Hepatic stellate cell (primary cell): ENCODE data around the gene SMPX.

ENCODE experiments used
- DNase-seq: peaks from one replicate; pipeline ENCODE4 v3.0.0; 2011; ENCODE audit warnings: low spot score

Gene SMPX

DNA sequence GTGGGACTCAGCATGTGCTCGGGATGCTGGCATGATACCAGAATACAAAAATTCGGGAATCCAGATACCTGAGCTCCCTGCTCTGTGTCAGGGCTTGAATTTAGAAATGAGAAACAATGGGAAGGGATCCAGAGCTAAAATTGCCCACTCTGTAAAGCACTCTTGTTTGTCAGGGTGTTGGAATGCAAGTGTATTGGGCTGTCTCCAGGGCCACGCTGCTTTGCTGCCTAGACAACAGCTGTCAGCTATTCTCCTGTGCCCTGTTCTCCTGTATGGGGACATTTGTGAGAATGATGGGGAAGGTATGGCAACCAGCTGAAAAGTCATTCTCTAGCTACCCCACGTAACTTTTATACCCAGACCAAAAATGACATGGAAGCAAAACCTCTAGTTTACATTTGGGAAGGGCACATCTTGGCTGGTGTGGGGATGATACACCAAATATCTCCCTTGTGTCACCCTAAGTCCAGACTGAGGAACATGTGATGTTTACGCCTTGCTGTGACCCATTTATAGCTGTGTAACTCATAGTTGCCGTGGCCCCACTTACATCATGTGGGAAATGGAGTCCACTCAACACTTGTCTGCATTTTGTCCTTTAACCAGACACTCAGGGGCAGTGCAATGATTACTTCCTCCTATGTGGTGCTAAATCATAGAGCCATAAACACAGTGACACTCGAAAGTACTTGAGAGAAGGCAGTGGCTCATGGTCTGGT, 46.6 kb downstream of the SMPX start:
- DNase-seq = no peak

DNA sequence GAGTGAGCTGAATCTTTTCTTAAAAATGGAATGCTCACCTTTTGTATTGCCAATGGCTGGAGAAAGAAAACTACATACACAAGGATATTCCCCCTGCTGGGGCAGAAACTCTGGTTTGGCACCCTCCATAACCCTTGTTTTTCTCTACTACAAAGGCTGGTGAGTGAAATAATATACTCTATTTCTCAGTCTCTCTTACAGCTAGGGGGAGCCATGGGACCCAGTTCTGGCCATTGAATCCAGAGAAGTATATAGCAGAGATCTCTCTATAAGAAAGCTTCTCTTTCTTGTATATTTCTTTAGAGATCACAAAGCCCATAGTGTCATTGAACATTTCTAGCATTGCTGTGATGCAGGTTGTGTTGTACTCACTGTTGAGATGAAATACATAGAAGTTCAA, 49.8 kb downstream of the SMPX start:
- no peak for DNase-seq

DNA sequence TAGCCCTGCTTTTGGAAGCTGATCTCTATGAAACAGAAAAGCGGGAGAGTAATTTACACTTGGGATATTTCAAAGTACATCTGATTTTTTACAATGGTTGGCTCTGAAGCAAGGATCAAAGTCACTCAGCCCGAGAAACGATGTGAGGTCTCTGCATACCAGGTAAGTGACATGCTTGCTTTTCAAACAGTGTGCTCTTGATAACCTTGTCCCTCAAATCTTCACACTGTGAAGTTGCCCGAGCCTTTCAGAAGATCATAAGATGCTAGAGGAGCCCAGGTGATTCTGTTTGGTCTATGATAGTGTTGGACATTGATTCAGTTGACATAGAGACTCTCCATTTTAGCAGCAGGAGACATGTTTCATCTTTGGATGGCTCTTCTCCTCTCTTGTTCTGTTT, 52.7 kb downstream of the SMPX start:
- DNase-seq = no peak

DNA sequence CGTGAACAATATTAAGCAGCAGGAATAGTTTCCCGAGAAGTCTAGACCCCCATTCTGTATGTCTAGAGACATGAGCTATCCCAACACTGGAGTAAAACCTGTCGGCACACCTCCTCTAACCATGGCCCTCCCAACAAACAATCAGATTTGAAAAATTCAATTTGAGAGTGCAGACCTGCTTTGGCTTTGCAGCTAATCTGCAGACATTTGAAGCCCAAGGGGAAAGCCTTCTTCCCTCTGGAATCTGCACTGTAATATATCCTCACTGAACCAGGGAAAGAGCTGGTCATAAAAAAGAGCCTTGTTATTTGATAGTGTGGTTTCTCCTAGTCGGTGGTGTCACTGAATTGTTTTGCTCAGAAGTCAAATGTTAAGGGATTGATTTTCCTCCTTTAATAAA, 55.2 kb downstream of the SMPX start:
- DNase-seq = no peak

DNA sequence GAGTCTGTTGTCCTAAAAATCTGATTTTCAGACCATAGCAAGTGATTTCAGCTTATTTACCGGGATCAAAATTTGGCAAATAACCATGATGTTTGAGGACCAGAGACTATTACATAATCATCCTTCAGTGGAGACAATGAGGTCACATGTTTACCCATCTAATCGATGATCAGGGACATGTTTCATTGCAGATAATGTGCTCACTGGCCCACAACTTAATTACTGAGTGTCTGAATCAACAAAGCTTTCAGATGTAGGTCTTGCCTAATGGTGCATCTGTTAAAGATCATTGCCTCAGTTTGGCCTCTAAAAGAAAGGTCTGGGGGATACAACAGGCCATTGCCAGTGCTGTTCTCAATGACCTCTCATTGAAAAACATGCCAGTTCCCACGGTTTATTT, 56.9 kb downstream of the SMPX start:
- DNase-seq = no peak

DNA sequence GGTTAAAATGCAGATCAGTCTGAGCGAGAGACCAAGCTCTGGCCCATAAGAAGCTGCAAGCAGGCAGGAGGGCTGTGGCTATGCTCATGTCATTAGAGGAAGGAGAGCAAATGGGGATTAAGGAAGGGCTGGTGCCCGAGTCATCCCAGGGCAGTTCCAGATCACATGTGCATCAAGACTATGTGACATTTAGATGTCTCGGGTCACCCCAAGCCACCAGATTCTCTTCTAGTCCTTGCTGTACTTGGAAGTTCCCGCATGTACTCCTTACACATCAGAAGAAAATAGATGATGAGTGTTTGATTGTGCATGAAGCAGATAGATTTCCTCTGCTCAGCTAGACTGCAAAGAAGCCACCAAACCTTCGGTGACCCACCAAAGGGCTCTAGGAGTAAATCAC, 57.6 kb downstream of the SMPX start:
- DNase-seq = no peak

DNA sequence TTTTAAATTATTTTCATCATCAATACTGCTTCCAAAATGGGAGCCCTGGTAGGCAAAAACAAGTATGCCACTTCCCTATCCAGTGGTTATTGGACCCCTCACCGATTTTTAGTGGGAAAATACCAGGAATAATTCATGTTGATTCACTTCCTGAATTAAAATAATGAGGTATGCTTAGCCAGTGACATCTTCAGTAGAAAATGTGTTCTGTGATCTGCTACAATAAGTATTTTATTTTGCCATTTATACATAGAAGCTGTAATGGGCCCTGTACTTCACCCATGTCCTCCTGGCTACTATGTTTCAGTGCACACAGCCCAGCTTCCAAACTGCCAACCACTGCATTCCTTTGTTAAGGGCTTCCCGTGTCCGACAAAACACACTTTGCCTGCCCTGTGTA, 58.8 kb downstream of the SMPX start:
- no peak for DNase-seq

DNA sequence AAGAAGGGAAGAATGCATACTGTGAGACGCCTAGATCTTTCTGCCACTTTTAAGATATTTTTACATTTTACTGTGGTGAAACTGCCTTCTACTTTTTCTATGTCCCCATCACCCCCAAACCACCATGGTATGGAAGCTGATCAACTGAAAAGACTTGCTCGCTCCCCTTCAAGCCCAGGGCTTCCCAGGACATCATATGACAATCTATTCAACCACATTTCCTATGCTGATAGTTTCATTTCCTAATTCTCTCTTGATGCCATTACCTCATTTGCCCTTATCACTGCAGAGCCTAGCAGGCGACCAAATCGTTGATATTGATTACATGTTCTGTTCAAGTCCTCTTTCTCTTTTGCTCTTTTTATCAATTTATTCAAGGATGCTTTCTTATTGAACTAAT, 59.6 kb downstream of the SMPX start:
- DNase-seq = no peak

DNA sequence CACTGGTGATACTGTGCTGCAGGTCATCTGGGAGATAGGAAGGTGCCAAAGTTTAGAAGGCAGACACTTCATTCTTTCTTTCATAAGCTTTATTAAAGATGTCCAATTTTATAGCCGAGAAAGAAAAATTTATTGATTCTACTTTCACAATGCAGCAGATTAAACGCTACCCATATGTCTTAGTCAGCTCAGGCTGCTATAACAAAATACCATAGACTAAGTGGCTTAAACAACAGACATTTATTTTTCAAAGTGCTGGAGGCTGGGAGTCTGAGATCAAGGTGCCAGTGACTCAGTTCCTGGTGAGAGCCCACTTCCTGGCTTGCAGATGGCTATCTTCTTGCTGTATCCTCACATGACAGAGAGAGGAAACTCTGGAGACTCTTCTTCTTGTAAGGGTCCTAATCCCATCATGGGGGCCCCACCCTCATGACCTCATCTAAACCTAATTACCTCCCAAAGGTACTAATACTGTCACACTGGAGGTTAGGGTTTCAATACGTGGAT, 66.4 kb downstream of the SMPX start:
- no peak for DNase-seq

DNA sequence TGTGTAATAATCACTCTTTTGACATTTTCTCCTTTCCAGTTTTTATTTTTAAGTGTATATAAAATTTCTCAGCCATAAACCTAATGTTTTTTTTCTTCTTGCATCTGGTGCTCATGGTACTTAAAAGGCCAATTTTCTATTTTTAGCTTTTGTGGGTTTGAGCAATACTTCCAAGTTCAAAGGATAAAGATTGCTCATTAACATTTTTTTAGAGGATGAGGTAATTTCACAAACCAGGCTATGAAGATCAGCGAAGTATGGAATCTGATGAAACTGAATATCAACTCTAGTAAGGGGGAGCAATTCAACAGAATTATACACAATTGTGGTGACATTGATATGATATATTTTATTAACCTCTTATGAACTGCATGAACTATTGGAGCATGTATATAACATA, 74.0 kb downstream of the SMPX start:
- DNase-seq = no peak

DNA sequence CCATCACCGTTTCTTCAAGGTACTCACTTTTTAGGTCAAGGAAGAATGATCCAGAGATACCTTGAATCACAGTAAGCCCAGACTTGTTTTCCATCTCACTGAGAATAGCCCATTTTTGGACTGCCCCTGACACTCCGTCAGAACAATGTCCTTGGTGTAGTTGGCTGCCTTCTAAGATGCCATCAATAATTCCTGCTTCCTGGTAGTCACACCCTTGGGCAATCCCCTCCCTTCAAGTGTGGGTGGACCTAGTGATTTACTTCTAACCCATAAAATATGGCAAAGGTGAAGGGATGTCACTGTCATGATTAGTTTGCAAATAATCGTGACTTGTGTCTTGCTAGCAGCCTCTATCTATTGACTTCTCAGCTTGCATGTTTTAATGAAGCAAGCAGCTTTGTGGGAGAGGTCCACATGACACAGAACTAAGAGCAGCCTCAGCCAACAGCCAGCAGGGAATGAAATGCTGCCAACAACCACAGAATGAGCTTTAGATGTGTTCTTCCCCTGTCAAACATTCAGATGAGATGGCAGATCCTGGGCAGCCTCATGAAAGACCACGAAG, 79.8 kb downstream of the SMPX start:
- DNase-seq = no peak

DNA sequence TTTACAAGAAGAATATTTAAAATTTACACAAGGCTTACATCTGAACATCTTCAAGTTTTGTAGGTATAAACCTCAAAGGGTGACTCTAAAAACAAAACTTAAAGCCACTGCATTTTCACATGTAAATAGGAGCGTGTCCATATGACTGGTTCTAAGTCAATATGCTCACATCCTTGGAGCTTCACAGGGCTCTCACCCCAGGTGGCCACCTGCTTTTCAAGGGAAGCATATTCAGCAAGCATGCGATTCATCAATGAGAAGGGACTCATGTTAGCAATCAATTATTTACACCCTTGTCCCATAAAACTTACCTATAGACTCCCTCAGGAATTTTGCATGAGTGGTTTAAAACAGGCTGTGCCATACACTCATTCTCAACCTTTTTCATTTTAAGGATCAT, 82.0 kb downstream of the SMPX start:
- no peak for DNase-seq

DNA sequence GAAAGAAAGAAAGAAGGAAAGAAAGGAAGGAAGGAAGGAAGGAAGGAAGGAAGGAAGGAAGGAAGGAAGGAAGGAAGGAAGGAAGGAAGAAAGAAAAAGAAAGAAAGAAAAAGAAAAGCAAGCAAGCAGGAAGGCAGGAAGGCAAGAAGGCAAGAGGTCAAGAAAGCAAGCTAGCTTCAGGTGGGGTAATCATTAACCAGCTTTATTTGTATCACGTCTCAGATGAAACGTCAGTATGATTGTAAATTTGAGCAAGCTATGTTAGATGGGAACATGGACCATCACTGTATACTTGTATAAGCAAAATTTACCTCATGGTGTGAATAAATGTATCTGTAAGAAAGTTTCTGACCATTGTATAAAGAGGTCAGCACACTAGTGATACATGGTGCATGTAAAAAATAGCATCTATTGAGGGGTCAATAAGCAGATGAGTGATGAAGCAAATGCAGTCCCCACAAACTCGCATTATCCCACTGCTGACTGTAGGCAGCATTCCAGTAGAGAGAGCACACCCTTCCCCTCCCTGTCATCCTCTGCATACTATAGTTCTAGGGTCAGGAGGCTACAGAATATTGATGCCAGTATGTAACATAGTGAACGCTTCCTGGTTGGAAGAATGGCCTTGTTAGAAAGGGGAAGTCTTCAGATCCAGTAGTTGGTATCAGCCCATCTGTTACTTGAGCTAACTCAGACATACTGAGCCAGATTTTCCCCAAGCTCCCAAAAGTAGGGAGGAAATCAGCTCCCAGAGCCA, 83.3 kb downstream of the SMPX start:
- DNase-seq = no peak

DNA sequence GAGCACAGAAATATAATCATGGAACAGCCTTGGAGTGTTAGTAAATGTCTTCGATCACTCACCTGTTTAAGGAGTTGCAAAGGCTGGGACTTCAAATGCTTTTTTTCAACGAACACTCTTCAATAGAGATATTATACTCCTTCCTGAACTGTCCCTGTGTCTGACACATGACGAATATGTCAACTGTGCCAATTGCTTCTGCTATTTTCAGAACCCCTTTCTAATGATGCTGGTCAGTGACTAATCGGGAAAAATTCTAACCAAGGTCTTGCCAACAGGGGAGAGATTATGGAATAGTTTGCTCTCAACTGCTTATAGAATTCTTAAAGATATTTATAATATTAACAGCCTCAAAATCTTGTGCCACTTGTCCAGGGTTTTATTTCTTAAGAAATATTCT, 91.2 kb downstream of the SMPX start:
- no peak for DNase-seq

DNA sequence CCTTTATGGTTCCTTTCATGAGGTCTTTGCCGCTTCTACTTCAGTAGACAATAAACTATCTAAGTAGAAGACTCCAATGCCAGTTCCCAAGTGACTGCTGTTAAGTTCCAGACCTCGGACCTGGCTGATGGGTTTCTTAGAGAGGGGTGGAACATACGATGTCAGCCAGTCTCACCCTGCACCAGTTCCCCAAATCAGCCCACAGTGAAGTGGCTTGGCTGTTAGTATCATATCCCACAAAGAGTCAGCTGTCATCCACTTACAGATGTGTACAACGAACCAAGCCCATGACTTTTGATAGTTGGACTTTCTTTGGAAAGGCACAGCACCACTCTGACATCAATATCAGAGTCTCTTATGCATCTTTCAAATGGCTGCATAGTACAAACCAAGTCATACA, 91.7 kb downstream of the SMPX start:
- DNase-seq = no peak

DNA sequence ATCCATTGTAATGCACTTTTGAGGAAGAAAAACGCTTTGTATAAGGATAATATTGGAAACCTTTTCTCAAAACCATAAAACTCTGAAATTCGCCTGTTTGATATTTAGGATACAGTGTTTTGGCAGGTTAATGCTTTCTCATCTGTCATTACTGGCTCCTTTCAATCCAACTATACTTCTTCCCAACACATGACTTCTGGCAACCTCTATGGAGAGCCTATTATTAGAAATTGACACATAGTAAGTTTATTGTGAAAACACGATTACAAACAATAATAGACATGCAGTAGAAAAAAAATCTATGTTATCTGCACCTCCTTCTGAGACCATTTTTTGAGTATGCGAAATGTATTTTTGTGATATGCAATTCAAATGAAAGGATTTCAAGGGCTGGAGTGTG, 95.2 kb downstream of the SMPX start:
- DNase-seq = no peak

DNA sequence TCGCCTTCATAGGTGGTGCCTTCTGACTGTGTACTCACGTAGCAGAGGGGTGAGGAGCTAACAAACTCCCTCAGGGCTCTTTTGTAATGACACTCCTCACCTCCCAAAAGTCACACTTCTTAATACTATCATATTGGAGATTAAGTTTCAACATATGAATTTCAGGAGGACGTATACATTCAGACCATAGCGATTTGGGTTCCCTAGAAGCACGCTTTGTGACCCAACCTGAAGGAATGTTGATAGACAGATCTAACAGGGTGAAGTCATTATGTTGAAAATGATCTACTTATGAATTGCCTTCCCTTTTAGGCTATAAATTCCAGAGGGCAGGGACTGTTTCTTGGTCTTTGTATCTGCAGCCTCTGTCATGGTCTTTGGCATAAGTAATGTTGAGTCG, 96.6 kb downstream of the SMPX start:
- no peak for DNase-seq

DNA sequence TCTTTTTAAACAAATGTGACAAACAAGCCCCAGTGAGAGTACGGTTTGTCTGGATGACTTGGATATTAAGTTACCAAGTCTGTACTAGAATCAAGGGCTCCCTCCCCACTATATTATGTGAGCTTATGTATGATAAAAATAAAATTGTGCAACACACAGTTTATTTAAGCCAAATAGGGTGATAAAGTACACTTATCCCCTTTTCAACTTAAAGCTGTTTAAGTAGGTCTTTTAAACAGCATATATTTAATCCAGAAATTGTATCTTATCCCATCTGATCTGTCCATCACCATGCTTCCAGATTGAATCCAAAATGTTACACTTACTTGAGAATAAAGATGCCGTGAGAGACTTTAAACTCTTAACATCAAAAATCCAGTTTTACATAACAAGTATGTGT, 97.8 kb downstream of the SMPX start:
- DNase-seq = no peak

DNA sequence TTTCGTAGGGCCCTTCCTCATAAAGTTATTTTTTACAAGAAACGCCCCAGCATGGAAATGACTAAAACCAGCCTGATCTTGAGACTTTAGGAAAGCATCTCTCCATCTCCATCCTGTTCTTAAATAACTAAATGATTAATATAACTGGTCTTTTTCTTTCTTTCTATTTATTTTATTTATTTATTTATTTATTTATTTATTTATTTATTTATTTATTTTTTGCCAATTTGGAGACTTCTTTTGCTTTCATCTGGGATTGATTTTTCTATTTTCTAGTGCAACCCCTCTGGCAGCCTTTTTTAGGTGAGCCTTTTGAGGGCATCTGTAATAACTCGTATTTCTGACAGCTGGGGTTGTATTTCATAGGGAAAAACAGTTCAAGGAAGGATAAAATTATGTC, 98.6 kb downstream of the SMPX start:
- DNase-seq = no peak

DNA sequence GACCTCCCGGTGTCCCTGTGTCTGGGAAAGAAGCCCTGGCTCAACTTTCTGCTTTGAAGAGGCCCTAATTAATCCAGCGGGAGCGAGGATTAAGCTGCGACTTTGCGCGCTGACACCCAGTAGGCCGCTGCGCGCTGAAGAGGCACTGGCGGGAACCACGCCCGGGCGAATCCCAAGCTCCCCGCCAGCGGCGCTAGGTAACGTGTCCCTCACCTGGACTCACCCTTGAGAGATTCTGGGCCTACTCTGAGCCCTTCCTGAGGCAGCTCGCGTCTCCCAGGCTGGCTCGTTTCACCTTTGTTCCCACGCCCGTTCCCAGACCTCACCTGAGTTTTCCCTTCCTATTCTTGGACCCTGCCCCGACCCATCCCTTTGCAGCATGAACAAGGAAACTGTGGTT, 99.2 kb downstream of the SMPX start:
- no peak for DNase-seq

DNA sequence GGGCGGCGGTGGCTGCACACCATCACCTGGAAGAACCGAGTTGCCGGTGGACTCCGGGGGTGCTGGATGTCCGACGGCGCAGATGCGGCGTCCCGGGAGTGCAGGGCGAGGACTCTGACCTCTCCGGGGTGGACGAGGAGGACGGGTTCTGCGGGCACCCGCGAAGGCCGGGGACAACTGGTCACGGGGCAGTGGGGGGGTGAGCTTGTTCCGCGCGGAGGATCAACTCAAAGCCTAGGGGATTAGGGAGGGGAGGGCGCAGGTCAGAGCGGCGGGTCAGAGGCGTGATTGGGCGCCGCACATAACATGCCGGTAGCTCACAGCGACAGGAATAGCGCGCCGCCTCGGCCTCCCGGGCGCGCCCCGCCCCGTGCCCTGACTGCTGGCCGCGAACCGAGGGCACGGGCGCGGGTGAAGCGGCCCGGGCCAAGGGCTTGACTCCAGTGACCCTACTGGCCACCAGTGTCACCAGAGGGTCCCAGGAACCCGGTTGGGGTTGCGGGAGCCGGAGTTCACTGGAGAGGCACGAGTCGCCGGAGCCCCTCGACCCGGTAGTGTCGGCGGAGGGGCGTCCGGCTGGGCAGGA, 99.7 kb downstream of the SMPX start, which contains the start of gene KLHL34:
Gene KLHL34 (minus strand): TSS at position 179 of the 586 bp plus-strand sequence. CDS start 542 bp downstream, outside the sequence.
- no peak for DNase-seq

DNA sequence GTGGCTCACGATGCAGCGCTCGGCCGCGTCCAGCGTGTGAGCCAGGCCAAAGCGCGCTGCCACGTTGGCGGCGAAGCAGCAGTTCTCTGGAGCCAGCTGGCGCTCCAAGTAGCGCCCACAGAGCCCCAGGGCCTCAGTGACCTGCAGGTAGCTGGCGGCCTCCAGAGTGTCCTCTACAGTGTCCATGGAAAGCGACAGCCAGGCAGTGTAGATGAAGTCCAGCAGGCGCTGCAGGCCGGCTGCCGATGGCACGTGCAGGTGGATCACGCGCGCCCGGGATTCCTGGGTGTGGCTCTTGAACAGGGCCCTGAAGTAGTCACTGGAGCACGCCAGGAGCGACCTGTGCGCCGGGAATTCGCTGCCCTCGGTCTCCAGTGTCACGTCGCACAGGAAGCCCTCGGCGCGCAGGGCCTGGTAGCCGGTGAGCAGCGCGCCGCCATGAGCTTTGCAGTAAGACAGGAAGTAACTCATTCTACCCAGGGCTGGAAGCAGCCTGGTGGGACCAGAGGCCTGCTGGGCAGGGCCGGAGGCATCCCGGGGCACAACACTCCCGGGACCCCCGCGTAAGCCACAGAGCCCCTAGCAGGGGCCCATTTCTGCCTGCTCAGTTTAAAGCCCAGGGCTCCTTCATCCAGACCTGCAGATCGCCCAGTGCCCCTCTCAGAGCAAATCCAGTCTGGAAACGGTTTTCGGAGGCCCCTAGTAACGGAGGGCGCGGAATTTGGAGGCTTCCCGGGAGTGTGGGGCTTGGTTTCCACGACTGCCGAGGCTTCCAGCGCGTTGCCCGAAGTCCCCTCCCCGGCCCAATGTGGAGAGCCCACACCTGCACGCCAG, 100.4 kb downstream of the SMPX start:
- DNase-seq = no peak
